Keratinocyte (primary cell): ENCODE data around the gene CNFN. TPM values are rescaled to one million over a fixed set of nuclear protein-coding genes. Genes with fewer than 3 reads are reported as not detected.

ENCODE experiments used
- DNase-seq: peaks from one replicate; pipeline ENCODE4 v3.0.0-alpha.2; 2011; ENCODE audit warnings: low read depth, missing footprints, low spot score
- FAIRE-seq: peaks from 2 replicates; lab custom pipeline; 2011; peaks lifted over from hg19 to GRCh38; lab: Jason Lieb, UNC
- H2AFZ ChIP-seq: 2 replicates; pipeline ENCODE4 v1.6.0; 2012; ENCODE audit warnings: low read length, control low read depth, inconsistent platforms; ENCODE audit not compliant: control insufficient read depth
- H3K27ac ChIP-seq: 2 replicates; pipeline ENCODE4 v1.5.1; 2011; ENCODE audit warnings: low read length; ENCODE audit not compliant: control insufficient read depth, insufficient read depth
- H3K27me3 ChIP-seq: 3 replicates; pipeline ENCODE4 v1.6.0; 2011; ENCODE audit warnings: low read length; ENCODE audit not compliant: control insufficient read depth, insufficient read depth; ENCODE audit errors: extremely low read depth
- H3K36me3 ChIP-seq, 2 experiments: 2 replicates in 1 of 2; 3 replicates in 1 of 2; pipeline ENCODE4 v1.5.1; 2011; ENCODE audit warnings: low read length in 2 of 2, mild to moderate bottlenecking in 1 of 2; ENCODE audit not compliant: control insufficient read depth in 2 of 2, insufficient read depth in 2 of 2; ENCODE audit errors: extremely low read depth in 1 of 2
- H3K4me1 ChIP-seq: 3 replicates; pipeline ENCODE4 v1.5.1; 2011; ENCODE audit warnings: low read length; ENCODE audit not compliant: control insufficient read depth, insufficient read depth; ENCODE audit errors: extremely low read depth
- H3K4me2 ChIP-seq: 3 replicates; pipeline ENCODE4 v1.6.0; 2011; ENCODE audit warnings: low read depth, low read length; ENCODE audit not compliant: control insufficient read depth, insufficient read depth; ENCODE audit errors: extremely low read depth
- H3K4me3 ChIP-seq, 3 experiments: fragments of 200-600 bp in 1 of 3; sonication (generic) in 1 of 3; 2 replicates in 2 of 3; 3 replicates in 1 of 3; pipeline ENCODE4 v1.5.1; 2011 to 2016; ENCODE audit warnings: low read length in 3 of 3, mild to moderate bottlenecking in 3 of 3, control low read depth in 2 of 3, inconsistent platforms in 1 of 3, low read depth in 1 of 3, mixed read lengths in 1 of 3, mixed run types in 1 of 3, moderate library complexity in 1 of 3; ENCODE audit not compliant: control insufficient read depth in 2 of 3, insufficient read depth in 2 of 3; ENCODE audit errors: extremely low read depth in 1 of 3
- H3K79me2 ChIP-seq: 2 replicates; pipeline ENCODE4 v1.6.0; 2012; ENCODE audit warnings: low read length; ENCODE audit not compliant: control insufficient read depth, insufficient read depth
- H3K9ac ChIP-seq: 3 replicates; pipeline ENCODE4 v1.6.0; 2011; ENCODE audit warnings: low read length; ENCODE audit not compliant: control insufficient read depth, insufficient read depth; ENCODE audit errors: extremely low read depth
- H3K9me1 ChIP-seq: 3 replicates; pipeline ENCODE4 v1.6.0; 2011; ENCODE audit warnings: low read length; ENCODE audit not compliant: control insufficient read depth, insufficient read depth; ENCODE audit errors: extremely low read depth
- H3K9me3 ChIP-seq: 2 replicates; pipeline ENCODE4 v1.5.1; 2012; ENCODE audit warnings: low read depth, low read length; ENCODE audit not compliant: control insufficient read depth
- H4K20me1 ChIP-seq: 3 replicates; pipeline ENCODE4 v1.6.0; 2011; ENCODE audit warnings: low read length; ENCODE audit not compliant: control insufficient read depth, insufficient read depth; ENCODE audit errors: extremely low read depth
- EZH2 ChIP-seq: IDR thresholded peaks from one replicate; pipeline ENCODE4 v1.6.1; 2012; ENCODE audit warnings: inconsistent platforms, mild to moderate bottlenecking, low read length, moderate library complexity
- dilution Hi-C: fragments of 300-500 bp; cut with MboI; formaldehyde crosslinking; loops from one replicate; pipeline ENCODE4 v1.7.0; 2020; ENCODE audit warnings: low sequenced_read_pairs; ENCODE audit not compliant: extremely low pct_ligation_motif_present
- polyA plus RNA-seq, 5 experiments: library from polyadenylated mRNA; depleted of rRNA in 3 of 5; stranded (reverse) in 3 of 5; stranded (forward) in 1 of 5; unstranded in 1 of 5; fragments of >200 nt; gene quantifications; 1 replicate in 1 of 5; 2 replicates in 3 of 5; 3 replicates in 1 of 5; pipeline versions ENCODE4 v1.2.1 to v1.2.3, GENCODE V29; 2011 to 2012; ENCODE audit warnings: missing spikeins in 2 of 5, low read depth in 1 of 5, low replicate concordance in 1 of 5
- TF ChIP-seq, protein P1 (sequence below), 3 experiments: IDR thresholded peaks in 1 of 3; conservative IDR thresholded peaks in 1 of 3; optimal IDR thresholded peaks in 1 of 3; 2 replicates in 2 of 3; 3 replicates in 1 of 3; pipeline versions ENCODE3 to v1.5.1; 2011; ENCODE audit warnings: low read length in 3 of 3, mild to moderate bottlenecking in 3 of 3, moderate library complexity in 2 of 3, control low read depth in 1 of 3, inconsistent platforms in 1 of 3; ENCODE audit not compliant: insufficient read depth in 2 of 3; ENCODE audit errors: extremely low read depth in 1 of 3

The CNFN gene
- polyA plus RNA-seq, 1 donor (not counting 4 experiments of a cell fraction or from before 2014, with no cell fraction given) = 3.0 TPM

DNA sequence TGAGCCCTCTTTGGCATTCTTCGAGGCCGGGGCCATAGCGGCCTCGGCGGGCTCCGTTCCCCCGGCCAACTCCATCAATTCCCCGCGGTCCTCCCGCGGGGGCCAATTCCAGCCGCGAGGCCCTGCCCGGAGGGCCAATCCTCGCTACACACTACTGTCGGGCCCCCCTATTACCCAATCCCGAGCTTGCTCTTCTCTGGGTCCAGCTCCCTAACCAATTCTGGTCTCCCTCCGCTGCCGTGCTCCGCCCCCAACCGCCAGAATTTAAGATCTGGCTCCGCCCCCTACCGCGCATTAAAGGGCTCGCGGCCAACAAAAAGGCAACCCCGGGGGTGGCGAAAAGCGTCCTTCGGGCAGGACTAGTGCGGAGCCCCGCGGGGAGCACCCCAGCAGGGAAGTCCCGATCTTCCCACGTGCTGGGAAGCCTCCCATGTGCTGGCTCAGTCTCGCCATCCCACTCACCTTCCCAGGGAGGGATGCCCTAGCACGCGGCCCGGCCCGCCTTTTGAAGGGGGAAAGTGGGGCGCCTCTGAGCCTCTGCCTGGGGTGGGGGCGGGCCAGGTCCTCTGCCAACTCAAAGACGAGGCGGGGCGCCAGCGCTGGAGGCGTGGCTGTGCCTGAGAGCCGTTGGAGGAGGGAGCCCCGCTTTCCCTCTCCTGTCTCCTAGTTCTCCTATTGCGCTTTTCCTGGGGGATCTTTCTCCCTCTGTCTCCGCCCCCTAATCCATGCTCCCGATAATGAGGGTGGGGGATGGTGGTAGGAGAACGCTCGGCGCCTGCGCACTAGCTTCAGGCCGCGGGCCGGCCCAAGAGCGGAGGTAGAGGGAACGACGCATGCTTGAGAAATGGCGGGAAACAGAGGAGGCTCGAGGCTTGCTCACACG is 33.6 kb upstream of the CNFN start:
- H3K4me1 ChIP-seq = peaks cover 34% of the 10 kb centered on the region
- H3K4me3 ChIP-seq = peak overlapping the region; percentile 71 to 85 (median 72)
- H3K36me3 ChIP-seq = no peaks in the 10 kb centered on the region
- H3K27me3 ChIP-seq = no peaks in the 10 kb centered on the region
- dilution Hi-C loops = no loop called here
- no peaks in the 10 kb centered on the region for H4K20me1 ChIP-seq
- peak; percentile 67 for FAIRE-seq
- peak overlapping the region; percentile 74 for H3K9ac ChIP-seq
- H3K9me1 ChIP-seq = no peaks in the 10 kb centered on the region
- peaks cover 5% of the 10 kb centered on the region for H3K79me2 ChIP-seq
- H3K9me3 ChIP-seq = no peaks in the 10 kb centered on the region
- H3K27ac ChIP-seq = peak overlapping the region; percentile 90
- TF ChIP-seq, protein P1, sequence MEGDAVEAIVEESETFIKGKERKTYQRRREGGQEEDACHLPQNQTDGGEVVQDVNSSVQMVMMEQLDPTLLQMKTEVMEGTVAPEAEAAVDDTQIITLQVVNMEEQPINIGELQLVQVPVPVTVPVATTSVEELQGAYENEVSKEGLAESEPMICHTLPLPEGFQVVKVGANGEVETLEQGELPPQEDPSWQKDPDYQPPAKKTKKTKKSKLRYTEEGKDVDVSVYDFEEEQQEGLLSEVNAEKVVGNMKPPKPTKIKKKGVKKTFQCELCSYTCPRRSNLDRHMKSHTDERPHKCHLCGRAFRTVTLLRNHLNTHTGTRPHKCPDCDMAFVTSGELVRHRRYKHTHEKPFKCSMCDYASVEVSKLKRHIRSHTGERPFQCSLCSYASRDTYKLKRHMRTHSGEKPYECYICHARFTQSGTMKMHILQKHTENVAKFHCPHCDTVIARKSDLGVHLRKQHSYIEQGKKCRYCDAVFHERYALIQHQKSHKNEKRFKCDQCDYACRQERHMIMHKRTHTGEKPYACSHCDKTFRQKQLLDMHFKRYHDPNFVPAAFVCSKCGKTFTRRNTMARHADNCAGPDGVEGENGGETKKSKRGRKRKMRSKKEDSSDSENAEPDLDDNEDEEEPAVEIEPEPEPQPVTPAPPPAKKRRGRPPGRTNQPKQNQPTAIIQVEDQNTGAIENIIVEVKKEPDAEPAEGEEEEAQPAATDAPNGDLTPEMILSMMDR (optimal IDR thresholded peaks at IDR 0.05 in 1 of 3, IDR thresholded peaks at IDR 0.05 in 1 of 3, conservative IDR thresholded peaks at IDR 0.05 in 1 of 3; ENCODE audit: extremely low read depth in 1 of 3, insufficient read depth in 2 of 3, low read length in 3 of 3) = no peak
- no peak for TF ChIP-seq EZH2
- H3K4me2 ChIP-seq = peak overlapping the region; percentile 90
- H2AFZ ChIP-seq = peak overlapping the region; percentile 79
- no peak for DNase-seq

DNA sequence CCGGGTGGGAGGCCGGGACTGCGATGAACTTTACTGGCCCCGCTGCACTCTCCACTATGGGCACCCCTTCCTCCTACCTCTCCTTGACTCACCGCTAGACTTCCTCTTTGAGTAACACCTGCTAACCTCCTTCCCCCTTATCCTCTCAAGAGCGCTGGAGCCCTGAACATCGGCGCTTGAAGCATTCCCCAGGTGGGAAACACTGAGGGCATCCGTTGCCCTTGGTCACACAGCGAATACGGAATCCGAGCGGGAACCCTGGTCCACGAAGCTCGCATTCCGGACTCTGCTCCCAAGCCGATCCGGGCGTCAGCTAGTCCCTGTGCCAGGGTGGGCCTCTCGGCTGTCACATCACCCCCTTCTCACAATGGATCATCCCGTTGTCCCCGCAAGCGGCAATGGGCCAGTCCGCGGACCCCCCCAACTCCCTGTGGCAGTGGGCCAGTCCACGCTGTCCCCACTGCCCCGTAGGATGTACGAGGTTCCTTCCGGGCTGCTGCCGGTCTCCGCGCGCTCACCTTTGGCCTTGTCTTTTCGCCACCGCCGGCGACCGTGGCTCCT is 32.9 kb upstream of the CNFN start:
- H3K9me1 ChIP-seq = no peaks in the 10 kb centered on the region
- dilution Hi-C loops = no loop called here
- peaks cover 34% of the 10 kb centered on the region for H3K4me1 ChIP-seq
- peak; percentile 26 for FAIRE-seq
- H3K79me2 ChIP-seq = peaks cover 5% of the 10 kb centered on the region
- H4K20me1 ChIP-seq = no peaks in the 10 kb centered on the region
- H3K9me3 ChIP-seq = no peaks in the 10 kb centered on the region
- no peaks in the 10 kb centered on the region for H3K36me3 ChIP-seq
- H3K4me2 ChIP-seq = peak overlapping the region; percentile 90
- no peak for TF ChIP-seq EZH2
- TF ChIP-seq, protein P1 (optimal IDR thresholded peaks at IDR 0.05 in 1 of 3, IDR thresholded peaks at IDR 0.05 in 1 of 3, conservative IDR thresholded peaks at IDR 0.05 in 1 of 3; ENCODE audit: extremely low read depth in 1 of 3, insufficient read depth in 2 of 3, low read length in 3 of 3) = no peak
- peak; percentile 69 for DNase-seq
- H3K4me3 ChIP-seq = peak overlapping the region; percentile 71 to 85 (median 72)
- H3K27me3 ChIP-seq = no peaks in the 10 kb centered on the region
- peak overlapping the region; percentile 48 for H2AFZ ChIP-seq
- peak overlapping the region; percentile 74 for H3K9ac ChIP-seq
- H3K27ac ChIP-seq = peak overlapping the region; percentile 90
